ENCODE data around the gene HCN3. TPM values are rescaled to one million over a fixed set of nuclear protein-coding genes. Genes with fewer than 3 reads are reported as not detected.
A peak's percentile ranks its signal among the peaks of the same experiment; 100 is the strongest.

HCN3 gene
- total and polyA plus RNA-seq, 2 of the 13 experiments (the other 11 are each of a cell fraction or from before 2014, with no cell fraction given) = 2.4 to 10.2 TPM

- TF ChIP-seq CTCF (CRISPR knock-in tag; IDR thresholded peaks at IDR 0.05) (peak; percentile 86), ZSCAN29 (CRISPR knock-in tag; conservative IDR thresholded peaks at IDR 0.05) (0 out of 2 replicates have a peak, but pooled peaks have one; percentile 58), TARDBP (CRISPR knock-in tag; IDR thresholded peaks at IDR 0.05) (peak; percentile 35; the same call in 1 of the 2 replicates), GABPA (IDR thresholded peaks at IDR 0.05; ENCODE audit: low read depth, low read length) (no peak), GABPA (CRISPR knock-in tag; IDR thresholded peaks at IDR 0.05; ENCODE audit: low read depth) (peak; percentile 48; the same call in 1 of the 2 replicates), MAX (IDR thresholded peaks at IDR 0.05) (peak; percentile 58; the same call in 1 of the 2 replicates), ONECUT2 (CRISPR knock-in tag; IDR thresholded peaks at IDR 0.05) (peak; percentile 55; the same call in 1 of the 2 replicates), SRY (CRISPR knock-in tag; IDR thresholded peaks at IDR 0.05) (no peak), ZNF331 (CRISPR knock-in tag; IDR thresholded peaks at IDR 0.05) (peak; percentile 23; the same call in 1 of the 2 replicates), JDP2 (CRISPR knock-in tag; IDR thresholded peaks at IDR 0.05; ENCODE audit: borderline replicate concordance) (no peak), POLR2AphosphoS5 (IDR thresholded peaks at IDR 0.05; ENCODE audit: low read depth, low read length) (no peak), ZMAT3 (CRISPR knock-in tag; conservative IDR thresholded peaks at IDR 0.05) (0 out of 2 replicates have a peak, but pooled peaks have one; percentile 65), HOXA3 (CRISPR knock-in tag; IDR thresholded peaks at IDR 0.05) (peak; percentile 34; the same call in 1 of the 2 replicates), STAG1 (CRISPR knock-in tag; IDR thresholded peaks at IDR 0.05) (peak; percentile 85), GATAD1 (CRISPR knock-in tag; IDR thresholded peaks at IDR 0.05) (peak; percentile 31; the same call in 1 of the 2 replicates), RXRB (CRISPR knock-in tag; IDR thresholded peaks at IDR 0.05; ENCODE audit: borderline replicate concordance) (peak; percentile 28; the same call in 1 of the 2 replicates), KLF15 (CRISPR knock-in tag; IDR thresholded peaks at IDR 0.05; ENCODE audit: borderline replicate concordance) (no peak)
These were observed 30.0 kb downstream of the HCN3 start (continued) for GRCh38 chr1:155307247-155307740.
